Activated naive CD4-positive, alpha-beta T cell treated with anti-CD3 and anti-CD28 coated beads, Interleukin-2, amount 10 ng/mL, durations not matched to agents 7 days and 5 days (primary cell): ENCODE measurements around the gene SORBS2.

Source experiments
- CTCF ChIA-PET: fragments of 350-600 bp; sonication (Branson Sonifier 250); formaldehyde crosslinking; loops from one replicate; lab custom pipeline; 2021; ENCODE audit warnings: antibody characterized with exemption; lab: Charles Lee
- DNase-seq: peaks from one replicate; pipeline ENCODE4 v3.0.0-alpha.2; 2020
- H3K27ac Mint-ChIP-seq: one replicate; pipeline ENCODE4 v1.8.0; 2021; ENCODE audit warnings: mild to moderate bottlenecking, moderate library complexity, mixed read lengths
- H3K27me3 Mint-ChIP-seq: one replicate; pipeline ENCODE4 v1.8.0; 2021; ENCODE audit warnings: mild to moderate bottlenecking, mixed read lengths
- H3K36me3 Mint-ChIP-seq: one replicate; pipeline ENCODE4 v1.8.0; 2021; ENCODE audit warnings: mixed read lengths
- H3K4me1 Mint-ChIP-seq: one replicate; pipeline ENCODE4 v1.8.0; 2021; ENCODE audit warnings: mixed read lengths
- H3K4me3 Mint-ChIP-seq: one replicate; pipeline ENCODE4 v1.8.0; 2021; ENCODE audit warnings: mild to moderate bottlenecking, moderate library complexity, mixed read lengths
- H3K9me3 Mint-ChIP-seq: one replicate; pipeline ENCODE4 v1.8.0; 2021; ENCODE audit warnings: mixed read lengths

SORBS2 gene

DNA sequence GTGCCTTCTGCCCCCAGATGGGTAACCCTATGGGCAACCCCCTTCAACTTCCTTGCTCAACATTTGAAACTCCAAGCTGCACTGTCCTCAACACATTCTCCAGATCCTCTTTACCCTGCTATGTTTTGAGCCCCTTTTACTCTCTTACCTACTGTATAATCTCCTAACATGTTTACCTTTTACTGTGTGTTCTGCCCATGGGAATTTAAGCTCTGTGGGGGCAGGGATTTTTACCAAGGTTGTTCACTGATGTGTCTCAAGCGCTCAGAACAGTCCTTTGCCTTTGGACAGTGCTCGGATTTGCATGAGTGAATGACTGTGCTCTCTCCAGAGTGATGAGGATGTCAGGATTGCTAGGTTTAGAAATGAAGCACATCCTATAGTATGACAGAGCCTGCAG is 53.2 kb downstream of the SORBS2 start:
- Mint-ChIP-seq H3K27ac (no peak overlapping the region), H3K4me1 (no peaks in the 10 kb centered on the region), H3K27me3 (no peaks in the 10 kb centered on the region), H3K36me3 (no peaks in the 10 kb centered on the region), H3K4me3 (no peak overlapping the region), H3K9me3 (no peaks in the 10 kb centered on the region)
- no peak for DNase-seq
- CTCF ChIA-PET, result no interaction called here

DNA sequence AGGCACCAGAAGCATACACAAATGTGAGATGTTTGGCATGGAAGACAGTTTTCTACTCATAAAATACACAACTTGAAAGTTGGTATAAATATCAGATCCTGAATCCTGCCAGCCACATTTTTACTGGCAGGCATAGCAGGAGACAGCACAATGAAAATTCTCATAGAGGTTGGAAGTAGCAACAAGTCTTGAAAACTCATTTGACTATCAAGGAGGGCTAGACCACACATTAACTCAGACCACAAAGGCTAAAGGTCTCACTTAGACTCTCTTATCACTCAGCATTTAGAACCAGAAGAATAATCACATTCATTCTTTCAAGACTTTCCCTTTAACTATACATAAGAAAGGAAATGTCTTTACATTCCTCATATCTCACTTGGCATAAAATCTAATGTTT is 56.5 kb downstream of the SORBS2 start:
- Mint-ChIP-seq H3K27me3 (no peaks in the 10 kb centered on the region), H3K36me3 (no peaks in the 10 kb centered on the region), H3K4me3 (no peak overlapping the region), H3K9me3 (no peaks in the 10 kb centered on the region), H3K4me1 (no peaks in the 10 kb centered on the region), H3K27ac (no peak overlapping the region)
- CTCF ChIA-PET, result no interaction called here
- no peak for DNase-seq

DNA sequence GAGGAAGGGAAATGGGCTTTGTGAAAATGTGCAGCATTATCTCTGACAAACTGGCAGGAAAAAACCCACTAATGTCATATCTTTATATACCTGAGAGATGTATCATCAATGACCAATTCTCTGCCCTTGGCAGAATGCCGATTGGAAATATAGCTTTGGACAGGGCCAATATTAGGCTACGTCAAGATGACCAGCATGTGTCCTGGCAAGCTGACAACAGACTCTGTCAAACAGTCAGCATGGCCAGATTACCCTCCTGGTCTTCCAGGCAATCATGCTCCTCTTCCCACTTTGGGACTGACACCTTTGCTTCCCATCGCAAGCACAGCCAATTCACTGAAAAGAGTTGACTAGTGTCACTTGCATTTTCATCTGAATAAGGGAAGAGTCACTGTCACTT is 57.0 kb downstream of the SORBS2 start:
- Mint-ChIP-seq H3K9me3 (no peaks in the 10 kb centered on the region), H3K27me3 (no peaks in the 10 kb centered on the region), H3K4me1 (no peaks in the 10 kb centered on the region), H3K36me3 (no peaks in the 10 kb centered on the region), H3K4me3 (no peak overlapping the region), H3K27ac (no peak overlapping the region)
- DNase-seq, result no peak
- CTCF ChIA-PET, result no interaction called here

DNA sequence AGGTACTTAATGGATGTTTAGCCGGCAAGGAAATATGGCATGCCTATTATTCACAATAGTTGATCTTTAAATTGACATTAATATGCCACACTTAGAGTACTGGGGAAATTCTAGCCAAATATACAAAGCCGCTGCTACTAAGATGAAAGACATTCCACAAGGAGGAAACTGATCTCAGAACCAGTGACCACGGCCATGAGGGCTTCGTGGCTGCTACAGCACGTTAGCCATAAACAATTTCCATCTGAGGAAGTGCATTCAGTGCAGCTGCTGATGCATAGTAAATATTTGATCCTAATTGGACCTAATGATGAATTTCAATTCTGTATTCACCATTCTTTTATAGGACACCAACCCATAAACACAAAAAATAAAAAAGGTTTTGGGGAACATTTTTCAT is 59.1 kb downstream of the SORBS2 start:
- no peaks in the 10 kb centered on the region for H3K27me3 Mint-ChIP-seq
- no peak for DNase-seq
- no peaks in the 10 kb centered on the region for H3K36me3 Mint-ChIP-seq
- no peaks in the 10 kb centered on the region for H3K4me1 Mint-ChIP-seq
- H3K27ac Mint-ChIP-seq, result no peak overlapping the region
- CTCF ChIA-PET, result no interaction called here
- no peaks in the 10 kb centered on the region for H3K9me3 Mint-ChIP-seq
- H3K4me3 Mint-ChIP-seq, result no peak overlapping the region

DNA sequence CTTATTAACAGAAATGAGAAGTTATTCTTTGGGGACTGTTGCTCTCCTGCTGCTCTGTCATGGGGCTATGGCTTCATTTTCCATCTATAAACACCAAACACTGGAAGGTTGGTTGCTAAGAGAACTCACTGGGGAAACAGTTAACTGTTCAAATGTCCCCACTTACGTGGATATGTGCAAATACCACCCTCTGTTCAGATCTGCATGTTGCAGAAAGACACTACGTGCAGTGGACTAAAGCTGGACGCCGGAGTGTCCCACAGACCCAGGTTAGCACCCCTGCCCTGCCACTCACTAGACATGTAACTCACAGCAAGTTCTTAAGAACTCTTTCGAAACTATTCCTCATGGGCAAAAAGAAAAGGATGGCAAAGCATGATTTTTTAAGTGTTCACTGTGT is 62.1 kb downstream of the SORBS2 start:
- Mint-ChIP-seq H3K27ac (no peak overlapping the region), H3K9me3 (no peaks in the 10 kb centered on the region), H3K4me1 (no peaks in the 10 kb centered on the region), H3K4me3 (no peak overlapping the region), H3K36me3 (no peaks in the 10 kb centered on the region), H3K27me3 (peaks cover 1% of the 10 kb centered on the region)
- CTCF ChIA-PET, result no interaction called here
- DNase-seq, result no peak

DNA sequence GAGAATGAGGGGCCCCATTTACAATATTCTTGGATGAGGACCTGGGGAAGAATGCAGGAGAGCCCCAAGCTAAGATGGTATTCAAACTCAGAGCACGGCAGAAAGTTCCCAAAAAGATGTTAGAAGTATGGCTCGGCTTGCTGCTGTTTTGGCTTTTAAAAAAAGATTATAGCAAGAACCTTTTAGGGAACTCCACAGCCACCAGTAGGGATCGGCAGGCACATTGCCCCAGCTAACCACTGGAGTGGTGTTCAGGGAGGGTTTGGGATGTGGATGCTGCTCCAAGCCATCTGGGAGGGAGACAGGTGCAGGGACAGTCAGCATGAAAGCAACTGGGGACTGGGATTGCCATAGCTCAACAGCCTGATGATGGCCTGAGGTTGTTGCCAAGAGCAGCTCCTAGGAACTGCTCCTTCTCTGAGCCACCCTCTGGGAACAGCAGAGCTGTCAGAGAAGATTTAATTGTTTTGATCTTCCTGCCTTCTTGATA is 63.0 kb downstream of the SORBS2 start:
- Mint-ChIP-seq H3K4me1 (no peaks in the 10 kb centered on the region), H3K9me3 (no peaks in the 10 kb centered on the region), H3K4me3 (no peak overlapping the region), H3K27ac (no peak overlapping the region), H3K36me3 (no peaks in the 10 kb centered on the region), H3K27me3 (peaks cover 5% of the 10 kb centered on the region)
- DNase-seq, result no peak
- CTCF ChIA-PET, result no interaction called here

DNA sequence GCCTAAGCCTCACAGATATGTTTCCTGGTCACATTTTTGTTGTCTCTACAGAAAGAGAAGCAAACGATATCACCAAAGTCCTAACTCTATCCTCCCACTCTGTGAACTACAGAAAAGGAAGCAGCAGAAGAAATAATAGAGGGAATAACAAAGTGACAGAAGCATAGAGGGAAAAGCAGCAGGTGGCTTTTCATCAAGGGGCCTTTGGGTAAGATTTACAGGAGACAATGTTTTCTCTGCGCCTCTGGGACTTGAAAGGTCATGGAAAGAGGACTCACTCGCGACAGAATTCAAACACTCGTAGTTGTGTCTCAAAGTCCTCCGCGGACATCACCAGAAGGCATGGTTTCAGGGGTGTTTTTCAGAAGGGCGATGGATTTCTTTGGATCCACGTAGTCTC is 66.1 kb downstream of the SORBS2 start:
- Mint-ChIP-seq H3K4me3 (no peak overlapping the region), H3K27ac (no peak overlapping the region), H3K4me1 (no peaks in the 10 kb centered on the region), H3K36me3 (no peaks in the 10 kb centered on the region), H3K9me3 (no peaks in the 10 kb centered on the region), H3K27me3 (peaks cover 10% of the 10 kb centered on the region)
- no peak for DNase-seq
- CTCF ChIA-PET, result no interaction called here

DNA sequence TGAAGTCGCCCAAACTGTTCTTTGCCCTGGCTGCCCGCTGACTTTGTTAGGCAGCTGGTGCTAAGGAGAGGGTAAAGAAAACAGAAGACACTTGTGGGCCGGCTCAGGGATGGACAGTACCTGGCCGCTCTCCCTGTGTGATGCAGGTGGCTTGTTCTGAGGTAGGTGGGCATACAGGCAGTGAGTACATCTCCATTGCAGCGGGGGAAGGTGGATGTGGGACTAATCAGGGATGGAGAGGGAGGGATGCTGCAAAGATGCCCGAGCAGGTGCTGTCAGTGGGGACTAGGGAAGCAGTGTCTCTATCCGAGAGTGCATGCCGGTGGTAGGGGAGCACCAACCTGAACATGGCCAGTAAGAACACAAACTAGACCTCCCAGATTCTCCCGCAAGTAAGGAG is 67.0 kb downstream of the SORBS2 start:
- peaks cover 10% of the 10 kb centered on the region for H3K27me3 Mint-ChIP-seq
- no peaks in the 10 kb centered on the region for H3K9me3 Mint-ChIP-seq
- H3K4me3 Mint-ChIP-seq, result no peak overlapping the region
- DNase-seq, result no peak
- H3K27ac Mint-ChIP-seq, result no peak overlapping the region
- H3K4me1 Mint-ChIP-seq, result no peaks in the 10 kb centered on the region
- CTCF ChIA-PET, result no interaction called here
- H3K36me3 Mint-ChIP-seq, result no peaks in the 10 kb centered on the region

DNA sequence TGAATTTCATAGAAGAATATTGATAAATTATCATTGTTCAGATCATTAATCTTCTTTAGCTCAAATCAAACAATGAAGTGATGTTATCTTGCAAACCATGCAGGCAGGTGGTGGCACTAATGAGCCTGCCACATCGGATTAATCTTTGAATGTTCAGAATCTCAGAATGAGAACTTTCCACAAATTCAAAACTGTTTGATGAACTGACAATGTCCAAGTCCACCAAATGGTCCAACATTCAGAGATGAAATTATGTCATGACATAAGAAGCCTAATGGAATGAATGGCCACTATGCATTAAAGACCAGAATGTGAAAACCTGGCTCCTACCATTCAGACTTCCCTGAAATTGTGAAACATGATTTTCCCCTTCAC is 67.5 kb downstream of the SORBS2 start:
- CTCF ChIA-PET, result no interaction called here
- Mint-ChIP-seq H3K9me3 (no peaks in the 10 kb centered on the region), H3K27ac (no peak overlapping the region), H3K4me1 (no peaks in the 10 kb centered on the region), H3K4me3 (no peak overlapping the region), H3K27me3 (peaks cover 10% of the 10 kb centered on the region), H3K36me3 (no peaks in the 10 kb centered on the region)
- DNase-seq, result no peak

DNA sequence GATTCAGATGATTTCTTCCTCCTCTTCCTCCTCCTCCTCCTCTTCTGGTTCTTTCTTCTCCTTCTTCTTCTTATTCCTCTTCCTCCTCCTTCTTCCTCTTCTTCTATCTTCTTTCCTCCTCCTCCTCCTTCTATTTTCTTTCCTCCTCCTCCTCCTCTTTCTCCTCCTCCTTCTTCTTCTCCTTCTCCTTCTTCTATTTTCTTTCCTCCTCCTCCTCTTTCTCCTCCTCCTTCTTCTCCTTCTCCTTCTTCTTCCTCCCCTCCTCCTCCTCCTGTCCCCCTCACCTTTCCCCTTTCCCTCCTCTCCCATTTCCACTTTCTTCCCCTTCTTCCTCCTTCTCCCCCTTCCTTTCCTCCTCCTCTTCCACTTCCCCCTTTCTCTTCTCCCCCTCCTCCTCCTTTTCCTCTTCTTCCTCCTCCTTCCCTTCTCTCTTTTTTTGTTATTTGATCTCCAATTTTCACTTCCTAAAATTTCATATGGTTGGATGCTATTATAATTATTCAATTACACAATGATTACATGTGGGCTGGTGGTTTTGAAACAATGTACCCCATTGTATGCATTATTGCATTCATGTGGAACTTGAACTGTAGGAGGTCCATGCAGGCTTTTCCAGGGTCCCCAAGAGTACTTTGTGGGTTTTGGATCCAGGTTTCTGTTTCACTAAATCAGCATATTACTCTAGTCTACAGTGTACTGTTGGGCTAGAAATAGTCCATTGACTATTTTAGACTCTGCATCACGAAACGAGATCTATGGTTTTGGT is 68.1 kb downstream of the SORBS2 start:
- Mint-ChIP-seq H3K27ac (no peak overlapping the region), H3K27me3 (peaks cover 10% of the 10 kb centered on the region), H3K4me3 (no peak overlapping the region), H3K4me1 (no peaks in the 10 kb centered on the region), H3K36me3 (no peaks in the 10 kb centered on the region), H3K9me3 (no peaks in the 10 kb centered on the region)
- CTCF ChIA-PET, result no interaction called here
- no peak for DNase-seq

DNA sequence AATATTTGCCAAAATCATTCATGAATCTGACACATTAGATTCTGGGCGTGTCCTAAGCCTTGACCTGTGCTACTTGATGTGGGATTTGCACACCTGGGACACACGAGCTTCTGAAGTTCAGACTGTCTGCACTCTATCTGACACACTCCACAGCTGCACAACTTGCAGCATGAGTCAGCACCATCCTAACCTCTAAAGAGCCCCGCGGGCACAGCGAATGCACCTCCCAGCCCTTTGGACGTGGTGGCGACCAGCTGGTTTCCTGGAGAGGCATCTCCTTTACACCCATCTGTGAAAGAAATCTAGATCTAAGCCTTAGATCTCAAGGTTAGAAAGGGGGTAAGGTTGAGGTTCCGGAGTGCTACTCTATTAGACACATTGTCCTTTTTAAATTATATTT is 69.2 kb downstream of the SORBS2 start:
- H3K27me3 Mint-ChIP-seq, result peaks cover 10% of the 10 kb centered on the region
- no peaks in the 10 kb centered on the region for H3K36me3 Mint-ChIP-seq
- no peak overlapping the region for H3K27ac Mint-ChIP-seq
- H3K4me3 Mint-ChIP-seq, result no peak overlapping the region
- H3K4me1 Mint-ChIP-seq, result no peaks in the 10 kb centered on the region
- DNase-seq, result no peak
- CTCF ChIA-PET, result no interaction called here
- no peaks in the 10 kb centered on the region for H3K9me3 Mint-ChIP-seq

DNA sequence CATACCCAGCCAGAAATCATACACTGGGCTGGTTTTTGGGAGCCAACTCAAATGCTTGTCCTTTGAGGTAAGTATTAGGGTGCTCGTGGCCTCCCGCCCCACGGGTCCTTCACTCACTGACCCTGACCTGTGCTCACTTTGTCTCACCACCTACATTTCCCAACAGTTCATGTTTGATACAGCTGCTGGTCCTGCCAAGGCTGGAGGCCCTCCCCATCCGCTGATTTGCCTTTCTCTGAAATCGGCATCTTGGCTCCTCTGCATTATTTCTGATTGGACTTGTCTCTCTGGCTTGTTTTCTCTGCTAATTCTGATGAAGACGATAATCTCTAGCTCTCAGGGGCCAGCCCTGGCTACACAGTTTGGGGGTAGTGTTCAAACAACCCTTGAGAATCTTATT is 70.2 kb downstream of the SORBS2 start:
- CTCF ChIA-PET, result no interaction called here
- H3K27me3 Mint-ChIP-seq, result peaks cover 10% of the 10 kb centered on the region
- no peaks in the 10 kb centered on the region for H3K9me3 Mint-ChIP-seq
- no peaks in the 10 kb centered on the region for H3K4me1 Mint-ChIP-seq
- H3K4me3 Mint-ChIP-seq, result no peak overlapping the region
- H3K36me3 Mint-ChIP-seq, result no peaks in the 10 kb centered on the region
- H3K27ac Mint-ChIP-seq, result no peak overlapping the region
- no peak for DNase-seq

DNA sequence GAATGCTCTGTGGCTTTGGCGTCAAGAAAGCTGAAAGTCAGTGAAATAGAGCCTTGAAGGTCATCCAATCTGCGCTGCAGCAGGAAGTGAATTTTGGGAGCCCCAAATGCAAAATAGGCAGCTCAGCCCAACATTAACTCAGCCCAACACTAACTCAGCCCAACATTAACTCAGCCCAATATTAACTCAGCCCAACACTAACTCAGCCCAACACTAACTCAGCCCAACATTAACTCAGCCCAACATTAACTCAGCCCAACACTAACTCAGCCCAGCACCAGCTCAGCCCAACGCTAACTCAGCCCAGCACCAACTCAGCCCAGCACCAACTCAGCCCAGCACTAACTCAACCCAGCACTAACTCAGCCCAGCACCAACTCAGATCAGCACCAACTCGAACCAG is 71.5 kb downstream of the SORBS2 start:
- no peaks in the 10 kb centered on the region for H3K4me1 Mint-ChIP-seq
- no peak overlapping the region for H3K27ac Mint-ChIP-seq
- DNase-seq, result no peak
- CTCF ChIA-PET, result no interaction called here
- peaks cover 10% of the 10 kb centered on the region for H3K27me3 Mint-ChIP-seq
- no peak overlapping the region for H3K4me3 Mint-ChIP-seq
- no peaks in the 10 kb centered on the region for H3K36me3 Mint-ChIP-seq
- H3K9me3 Mint-ChIP-seq, result no peaks in the 10 kb centered on the region

DNA sequence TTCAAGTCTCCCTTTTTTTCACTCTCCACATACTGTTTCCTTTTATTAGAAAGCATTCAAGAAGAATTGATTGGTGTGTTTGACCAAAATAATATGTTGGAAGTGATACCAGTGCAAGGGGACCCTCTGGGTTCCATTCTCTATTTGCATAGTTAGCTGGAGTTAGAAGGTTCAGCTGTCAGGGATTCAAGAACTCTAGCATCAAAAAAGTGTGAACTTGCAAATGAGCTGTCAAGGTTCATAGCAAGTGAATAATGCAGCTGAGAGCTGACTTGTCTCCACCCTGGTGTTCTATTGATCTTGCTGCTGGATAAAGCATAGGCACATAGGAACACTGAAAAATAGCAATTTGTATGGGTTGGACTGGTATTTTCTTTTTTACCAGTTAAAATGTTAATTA is 73.2 kb downstream of the SORBS2 start:
- Mint-ChIP-seq H3K9me3 (no peaks in the 10 kb centered on the region), H3K27me3 (peaks cover 5% of the 10 kb centered on the region), H3K27ac (no peak overlapping the region), H3K4me3 (no peak overlapping the region), H3K36me3 (no peaks in the 10 kb centered on the region), H3K4me1 (no peaks in the 10 kb centered on the region)
- CTCF ChIA-PET, result no interaction called here
- DNase-seq, result no peak

DNA sequence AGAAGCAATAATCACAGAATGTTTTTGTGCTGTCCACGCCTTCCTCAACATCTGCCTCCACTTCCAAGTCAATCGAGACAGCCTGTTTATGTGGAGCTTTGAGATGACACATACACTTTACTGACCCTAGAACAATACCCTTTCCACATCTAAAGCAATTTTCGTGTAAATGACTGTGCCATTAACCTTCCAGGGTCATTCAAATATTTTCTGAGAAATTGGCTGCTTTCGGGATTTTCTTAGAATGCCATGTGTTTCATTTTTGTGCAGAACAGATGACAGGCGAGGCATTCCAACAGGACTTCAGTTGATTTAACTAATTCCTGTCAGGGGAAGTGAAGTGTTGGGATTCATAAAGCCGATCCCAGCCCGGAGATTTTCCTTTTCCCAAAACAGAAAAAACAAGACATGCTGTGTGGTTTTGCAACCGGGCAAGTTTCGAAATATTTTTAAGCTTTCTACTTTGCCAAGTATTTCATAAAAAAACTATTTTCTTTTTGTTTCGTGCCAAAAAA is 73.9 kb downstream of the SORBS2 start:
- Mint-ChIP-seq H3K36me3 (no peaks in the 10 kb centered on the region), H3K4me3 (no peak overlapping the region), H3K27me3 (no peaks in the 10 kb centered on the region), H3K4me1 (no peaks in the 10 kb centered on the region), H3K9me3 (no peaks in the 10 kb centered on the region), H3K27ac (no peak overlapping the region)
- no peak for DNase-seq
- CTCF ChIA-PET, result no interaction called here
